Mesothelial cell of epicardium (in vitro differentiated cells): ENCODE data around the gene RPL35. TPM values are rescaled to one million over a fixed set of nuclear protein-coding genes. Genes with fewer than 3 reads are reported as not detected.

Experiments used
- DNase-seq, 2 experiments: peaks; one replicate each; pipeline ENCODE4 v3.0.0; 2021; ENCODE audit warnings: low spot score in 2 of 2; ENCODE audit not compliant: unreplicated experiment in 2 of 2
- H3K27ac Mint-ChIP-seq: 2 replicates; pipeline ENCODE4 v1.8.0; 2021; ENCODE audit warnings: mixed read lengths
- H3K27me3 Mint-ChIP-seq: 2 replicates; pipeline ENCODE4 v1.8.0; 2021; ENCODE audit warnings: low read depth, mixed read lengths
- H3K36me3 Mint-ChIP-seq: 2 replicates; pipeline ENCODE4 v1.8.0; 2021; ENCODE audit warnings: mixed read lengths
- H3K4me1 Mint-ChIP-seq: 2 replicates; pipeline ENCODE4 v1.8.0; 2021; ENCODE audit warnings: mixed read lengths
- H3K4me3 Mint-ChIP-seq: 2 replicates; pipeline ENCODE4 v1.8.0; 2021; ENCODE audit warnings: mild to moderate bottlenecking, moderate library complexity, mixed read lengths
- H3K9me3 Mint-ChIP-seq: 2 replicates; pipeline ENCODE4 v1.8.0; 2021; ENCODE audit warnings: mixed read lengths
- total RNA-seq: library from RNA; stranded (reverse); gene quantifications from 3 replicates; pipeline ENCODE4 v1.2.1, GENCODE V29; 2021
- TF ChIP-seq, protein P1 (sequence below): fragments of 200-600 bp; sonication (generic); IDR thresholded peaks from one replicate; pipeline ENCODE4 v1.5.0; 2021; ENCODE audit warnings: antibody characterized with exemption; ENCODE audit not compliant: unreplicated experiment

The RPL35 gene
- total RNA-seq, 1 donor from 2014 or later = 1,103 TPM

DNA sequence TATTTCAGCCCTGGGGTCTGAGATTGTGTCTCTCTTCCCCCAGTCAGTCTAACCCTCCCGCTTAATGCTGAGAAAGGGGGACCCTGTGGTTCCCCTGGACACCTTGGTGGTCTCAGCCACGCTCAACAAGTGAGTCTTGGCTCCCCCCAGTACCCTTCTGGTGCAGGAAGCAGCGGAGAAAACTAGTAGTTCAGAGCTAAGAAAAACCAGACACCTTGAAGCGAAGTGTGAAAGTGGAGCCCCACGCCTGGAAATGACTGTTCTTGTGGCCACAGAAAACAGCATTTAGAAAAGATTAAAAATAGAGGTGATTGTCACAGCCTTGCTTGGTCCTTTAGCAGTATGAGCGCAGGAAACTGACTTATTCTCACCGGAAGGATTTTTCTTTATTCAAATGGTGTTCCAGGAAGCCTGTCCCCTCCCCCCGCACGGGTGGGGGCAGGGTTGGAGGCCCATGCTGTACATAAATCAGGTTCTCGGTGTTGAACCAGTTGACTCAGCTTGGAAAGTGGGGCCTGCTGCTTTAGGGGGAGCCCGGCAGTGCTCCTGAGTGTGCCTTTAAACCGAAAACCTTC is 8.3 kb upstream of the RPL35 start:
- Mint-ChIP-seq H3K9me3 (no peaks in the 10 kb centered on the region), H3K27ac (peak overlapping the region; percentile 92), H3K27me3 (no peaks in the 10 kb centered on the region), H3K4me3 (peak overlapping the region; percentile 93), H3K4me1 (peaks cover 36% of the 10 kb centered on the region), H3K36me3 (peaks cover 4% of the 10 kb centered on the region)
- TF ChIP-seq, protein P1, sequence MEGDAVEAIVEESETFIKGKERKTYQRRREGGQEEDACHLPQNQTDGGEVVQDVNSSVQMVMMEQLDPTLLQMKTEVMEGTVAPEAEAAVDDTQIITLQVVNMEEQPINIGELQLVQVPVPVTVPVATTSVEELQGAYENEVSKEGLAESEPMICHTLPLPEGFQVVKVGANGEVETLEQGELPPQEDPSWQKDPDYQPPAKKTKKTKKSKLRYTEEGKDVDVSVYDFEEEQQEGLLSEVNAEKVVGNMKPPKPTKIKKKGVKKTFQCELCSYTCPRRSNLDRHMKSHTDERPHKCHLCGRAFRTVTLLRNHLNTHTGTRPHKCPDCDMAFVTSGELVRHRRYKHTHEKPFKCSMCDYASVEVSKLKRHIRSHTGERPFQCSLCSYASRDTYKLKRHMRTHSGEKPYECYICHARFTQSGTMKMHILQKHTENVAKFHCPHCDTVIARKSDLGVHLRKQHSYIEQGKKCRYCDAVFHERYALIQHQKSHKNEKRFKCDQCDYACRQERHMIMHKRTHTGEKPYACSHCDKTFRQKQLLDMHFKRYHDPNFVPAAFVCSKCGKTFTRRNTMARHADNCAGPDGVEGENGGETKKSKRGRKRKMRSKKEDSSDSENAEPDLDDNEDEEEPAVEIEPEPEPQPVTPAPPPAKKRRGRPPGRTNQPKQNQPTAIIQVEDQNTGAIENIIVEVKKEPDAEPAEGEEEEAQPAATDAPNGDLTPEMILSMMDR = no peak
- DNase-seq = no peak

DNA sequence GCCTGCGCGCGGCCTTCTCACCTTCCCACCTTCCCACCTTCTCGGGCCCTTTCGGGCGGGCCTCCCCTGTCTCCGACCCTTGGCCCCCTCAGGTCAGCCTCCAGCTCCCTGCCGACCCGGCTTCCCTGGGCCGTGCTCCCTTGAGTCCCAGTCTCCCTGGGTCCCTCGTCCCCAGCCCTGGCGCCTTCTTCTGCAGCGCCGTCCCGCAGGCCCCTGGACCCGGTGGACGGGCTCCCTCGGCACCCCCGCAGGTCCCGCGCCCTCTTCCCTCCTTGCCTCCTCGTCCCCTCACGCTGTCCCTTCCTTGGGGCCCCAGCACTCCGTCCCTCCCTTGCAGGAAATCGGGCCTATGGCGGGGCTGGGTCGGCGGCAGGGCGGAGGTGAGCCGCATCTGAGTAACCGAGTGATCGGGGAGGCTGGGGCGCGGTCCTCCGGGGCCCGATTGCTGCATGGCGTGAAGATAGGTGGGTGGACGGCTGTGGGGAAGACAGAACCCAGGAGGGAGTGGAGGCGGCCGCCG is 7.8 kb upstream of the RPL35 start:
- DNase-seq = peak in 1 of 2 experiments; percentile 57
- Mint-ChIP-seq H3K4me1 (peaks cover 36% of the 10 kb centered on the region), H3K27ac (peak overlapping the region; percentile 92)

DNA sequence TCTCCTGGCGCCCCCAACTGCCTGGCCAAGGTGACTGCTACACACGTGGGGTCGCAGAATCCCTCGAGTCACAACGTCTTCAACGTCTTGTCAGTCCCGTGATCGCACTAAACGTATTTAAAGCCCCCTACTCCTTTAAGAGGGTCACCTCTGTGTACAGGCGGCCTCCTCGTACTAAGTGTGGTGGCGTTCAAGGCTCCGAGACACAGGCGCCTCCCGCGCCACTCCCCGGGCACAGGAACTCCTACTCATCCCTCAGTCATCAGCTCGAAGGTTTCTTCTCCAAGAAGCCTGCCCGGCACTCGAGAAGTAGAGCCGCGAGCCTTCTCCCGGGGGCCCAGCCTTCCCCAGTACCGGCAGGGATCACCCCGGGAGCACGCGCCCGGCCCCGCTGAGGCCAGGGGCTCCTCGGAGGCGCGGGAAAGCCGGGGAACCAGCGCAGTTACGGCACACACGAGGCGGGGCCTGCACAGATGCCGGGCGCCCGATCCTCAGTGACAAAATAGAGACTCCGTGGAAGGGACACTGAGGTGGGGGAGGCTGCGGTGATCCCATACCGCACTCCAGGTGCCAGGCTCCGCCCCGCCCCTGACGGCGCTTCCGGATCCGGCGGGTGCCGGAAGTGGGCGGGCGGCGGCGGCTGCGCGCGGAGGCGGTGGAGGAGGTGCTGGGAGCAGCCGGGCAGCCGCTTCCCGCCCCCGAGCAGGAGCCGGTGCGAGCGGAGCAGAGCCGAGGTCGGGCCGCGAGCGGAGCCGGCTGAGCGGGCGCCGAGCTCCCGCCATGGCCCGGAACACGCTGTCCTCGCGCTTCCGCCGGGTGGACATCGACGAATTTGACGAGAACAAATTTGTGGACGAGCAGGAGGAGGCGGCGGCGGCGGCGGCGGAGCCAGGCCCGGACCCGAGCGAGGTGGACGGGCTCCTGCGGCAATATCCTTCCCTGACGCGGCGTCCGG is 7.0 kb upstream of the RPL35 start:
- H3K9me3 Mint-ChIP-seq = no peaks in the 10 kb centered on the region
- DNase-seq = peak; percentile 84 to 87
- no peaks in the 10 kb centered on the region for H3K27me3 Mint-ChIP-seq

More for the DNA sequence above, 7.8 kb upstream of the RPL35 start:
- Mint-ChIP-seq H3K36me3 (peaks cover 4% of the 10 kb centered on the region), H3K27me3 (no peaks in the 10 kb centered on the region), H3K9me3 (no peaks in the 10 kb centered on the region), H3K4me3 (peak overlapping the region; percentile 93)
- TF ChIP-seq, protein P1 = no peak

DNA sequence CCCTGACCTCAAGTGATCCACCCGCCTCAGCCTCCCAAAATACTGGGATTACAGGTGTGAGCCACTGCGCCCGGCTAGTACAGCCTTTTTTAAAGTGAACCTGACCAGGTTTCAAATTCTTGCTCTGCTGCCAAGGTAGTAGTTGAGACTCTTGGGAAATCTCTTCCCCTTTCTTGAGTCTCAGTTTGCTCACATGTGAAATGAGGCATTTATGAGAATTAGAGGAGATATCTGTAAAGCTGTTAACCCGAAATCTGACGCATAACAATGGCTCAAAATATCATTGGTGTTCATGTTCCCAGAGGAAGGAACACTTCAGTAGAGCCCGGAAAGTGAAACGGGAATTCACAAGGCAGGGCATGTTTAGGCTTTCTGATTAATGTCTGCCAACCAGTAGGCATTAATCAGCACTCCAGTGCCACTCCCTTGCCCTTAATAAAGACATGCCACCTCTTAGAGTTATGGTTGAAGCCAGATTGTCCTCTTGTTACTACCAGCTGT is 1.7 kb upstream of the RPL35 start:
- H3K4me1 Mint-ChIP-seq = peaks cover 39% of the 10 kb centered on the region
- H3K27ac Mint-ChIP-seq = peak overlapping the region; percentile 81
- no peak for DNase-seq
- peak overlapping the region; percentile 51 for H3K4me3 Mint-ChIP-seq
- peaks cover 6% of the 10 kb centered on the region for H3K36me3 Mint-ChIP-seq
- H3K27me3 Mint-ChIP-seq = no peaks in the 10 kb centered on the region
- TF ChIP-seq, protein P1 = no peak
- H3K9me3 Mint-ChIP-seq = no peaks in the 10 kb centered on the region

More for the DNA sequence above, 7.0 kb upstream of the RPL35 start:
- TF ChIP-seq, protein P1 = no peak
- peak overlapping the region; percentile 99 for H3K27ac Mint-ChIP-seq
- H3K36me3 Mint-ChIP-seq = peaks cover 4% of the 10 kb centered on the region
- peaks cover 36% of the 10 kb centered on the region for H3K4me1 Mint-ChIP-seq
- H3K4me3 Mint-ChIP-seq = peak overlapping the region; percentile 93

DNA sequence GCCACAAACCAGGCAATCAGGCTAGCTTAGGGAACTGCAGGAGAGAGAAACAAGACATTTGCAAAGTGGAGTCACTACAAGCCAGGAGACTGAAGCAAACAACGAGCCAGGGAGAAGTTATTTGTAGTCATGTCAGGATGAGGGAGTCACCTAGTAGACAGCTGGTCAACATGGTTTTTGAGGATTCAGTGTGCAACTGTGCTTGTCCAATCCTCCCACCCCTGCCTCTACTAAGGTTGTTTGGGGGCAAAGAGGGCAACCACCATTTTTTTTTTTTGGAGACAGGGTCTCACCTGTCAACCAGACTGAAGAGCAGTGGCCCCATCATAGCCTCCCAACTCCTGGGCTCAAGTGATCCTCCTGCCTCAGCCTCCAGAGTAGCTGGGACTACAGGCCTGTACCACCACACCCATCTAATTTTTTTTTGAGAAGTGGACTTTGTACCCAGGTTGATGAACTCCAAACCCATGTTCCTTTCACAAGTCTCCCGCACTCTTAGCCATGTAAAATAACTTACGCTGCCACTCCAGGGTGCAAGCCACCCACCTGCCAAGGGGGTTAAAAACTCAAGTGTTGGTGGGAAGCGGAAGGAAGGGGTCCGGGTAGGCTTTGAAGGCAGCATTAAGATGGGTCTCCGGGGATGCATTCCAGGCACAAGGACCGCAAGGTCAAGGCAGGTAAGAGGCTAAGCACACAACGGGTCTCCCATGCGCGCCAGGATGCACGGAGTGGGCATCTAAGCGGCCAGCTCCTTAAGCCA is 995 bp downstream of the RPL35 start:
- Mint-ChIP-seq H3K9me3 (no peaks in the 10 kb centered on the region), H3K27ac (peak overlapping the region; percentile 99), H3K4me3 (peak overlapping the region; percentile 94), H3K36me3 (peaks cover 6% of the 10 kb centered on the region), H3K27me3 (no peaks in the 10 kb centered on the region), H3K4me1 (peaks cover 27% of the 10 kb centered on the region)
- TF ChIP-seq, protein P1 = peak; percentile 1
- no peak for DNase-seq
